Fibroblast of lung (primary cell): ENCODE results near the gene PRKAG2.

Experiments
- CTCF ChIP-seq, 2 donors: IDR thresholded peaks in 1 of 2; conservative IDR thresholded peaks in 1 of 2; 1 replicate in 1 of 2; 2 replicates in 1 of 2; pipeline ENCODE4 v1.5.1; 2011 to 2012; ENCODE audit warnings: low read length in 2 of 2, control low read depth in 1 of 2, inconsistent platforms in 1 of 2, low read depth in 1 of 2, mild to moderate bottlenecking in 1 of 2
- EZH2 ChIP-seq: IDR thresholded peaks from 2 replicates; pipeline ENCODE4 v1.5.1; 2012; ENCODE audit warnings: low read length, control low read depth, mild to moderate bottlenecking; ENCODE audit errors: missing control alignments

GRCh38 chr7:151768805-151769187 is 108.1 kb downstream of the PRKAG2 start:
- TF ChIP-seq CTCF (conservative IDR thresholded peaks at IDR 0.05 in 1 of 2, IDR thresholded peaks at IDR 0.05 in 1 of 2; ENCODE audit: low read depth in 1 of 2, low read length in 2 of 2) (no peak), EZH2 (no peak)
